ENCODE data around the gene FBXW4. TPM values are rescaled to one million over a fixed set of nuclear protein-coding genes. Genes with fewer than 3 reads are reported as not detected.
"Not testable (repeated sequence)": the region's sequence is repeated elsewhere in the genome, so short reads cannot be mapped to it uniquely, and the experiment has no call there.

Gene FBXW4
- total RNA-seq, 1 donor from 2014 or later: 108 TPM

GRCh38 chr10:101663097-101663496, 31.9 kb downstream of the FBXW4 start:
- intact Hi-C loops (cut with DNase I): no loop called here
- DNase-seq (ENCODE audit: low spot score): no peak

- intact Hi-C loops (cut with DNase I): no loop called here
- no peak for DNase-seq (ENCODE audit: low spot score)
Measured at GRCh38 chr10:101660256-101660655, 34.7 kb downstream of the FBXW4 start.

GRCh38 chr10:101658975-101659374, 36.0 kb downstream of the FBXW4 start:
- intact Hi-C loops (cut with DNase I): no loop called here
- DNase-seq (ENCODE audit: low spot score): no peak

- DNase-seq (ENCODE audit: low spot score): no peak
Measured at GRCh38 chr10:101656890-101657289, 38.1 kb downstream of the FBXW4 start.

GRCh38 chr10:101655570-101655969, 39.4 kb downstream of the FBXW4 start:
- intact Hi-C loops (cut with DNase I): no loop called here
- no peak for DNase-seq (ENCODE audit: low spot score)

More at GRCh38 chr10:101656890-101657289, 38.1 kb downstream of the FBXW4 start:
- intact Hi-C loops (cut with DNase I): no loop called here

- no peak for DNase-seq (ENCODE audit: low spot score)
Measured at GRCh38 chr10:101653536-101653935, 41.4 kb downstream of the FBXW4 start.

GRCh38 chr10:101651336-101651735, 43.6 kb downstream of the FBXW4 start:
- no peak for DNase-seq (ENCODE audit: low spot score)
- intact Hi-C loops (cut with DNase I): no loop called here

More at GRCh38 chr10:101653536-101653935, 41.4 kb downstream of the FBXW4 start:
- intact Hi-C loops (cut with DNase I): no loop called here

- intact Hi-C loops (cut with DNase I): no loop called here
- DNase-seq (ENCODE audit: low spot score): no peak
Measured at GRCh38 chr10:101650863-101651262, 44.1 kb downstream of the FBXW4 start.

GRCh38 chr10:101649525-101650085, 45.4 kb downstream of the FBXW4 start:
- no peak for DNase-seq (ENCODE audit: low spot score)
- intact Hi-C loops (cut with DNase I): no loop called here

- no peak for DNase-seq (ENCODE audit: low spot score)
- intact Hi-C loops (cut with DNase I): no loop called here
Measured at GRCh38 chr10:101647255-101647654, 47.7 kb downstream of the FBXW4 start.

GRCh38 chr10:101646364-101646763, 48.6 kb downstream of the FBXW4 start:
- DNase-seq (ENCODE audit: low spot score): no peak
- intact Hi-C loops (cut with DNase I): no loop called here

- intact Hi-C loops (cut with DNase I): no loop called here
- DNase-seq (ENCODE audit: low spot score): no peak
Measured at GRCh38 chr10:101645659-101646058, 49.3 kb downstream of the FBXW4 start.

- no peak for DNase-seq (ENCODE audit: low spot score)
- intact Hi-C loops (cut with DNase I): no loop called here
Measured at GRCh38 chr10:101644002-101644401, 51.0 kb downstream of the FBXW4 start.

- DNase-seq (ENCODE audit: low spot score): no peak
- intact Hi-C loops (cut with DNase I): no loop called here
Measured at GRCh38 chr10:101643546-101643945, 51.4 kb downstream of the FBXW4 start.

GRCh38 chr10:101639141-101639900, 55.6 kb downstream of the FBXW4 start:
- no peak for DNase-seq (ENCODE audit: low spot score)
- intact Hi-C loops (cut with DNase I): no loop called here

GRCh38 chr10:101633510-101633909, 61.5 kb downstream of the FBXW4 start:
- intact Hi-C loops (cut with DNase I): not testable (repeated sequence)
- peak; percentile 22 for DNase-seq (ENCODE audit: low spot score)

- peak; percentile 44 for DNase-seq (ENCODE audit: low spot score)
- intact Hi-C loops (cut with DNase I): no loop called here
Measured at GRCh38 chr10:101631821-101632475, 63.0 kb downstream of the FBXW4 start.

- intact Hi-C loops (cut with DNase I): no loop called here
- DNase-seq (ENCODE audit: low spot score): peak; percentile 50
Measured at GRCh38 chr10:101630633-101630920, 64.4 kb downstream of the FBXW4 start.

- DNase-seq (ENCODE audit: low spot score): peak; percentile 73
- intact Hi-C loops (cut with DNase I): no loop called here
Measured at GRCh38 chr10:101629837-101630632, 64.9 kb downstream of the FBXW4 start.

GRCh38 chr10:101625821-101626412, 69.1 kb downstream of the FBXW4 start:
- DNase-seq (ENCODE audit: low spot score): peak; percentile 53
- intact Hi-C loops (cut with DNase I): no loop called here
